Keratinocyte (primary cell): ENCODE results near the gene METRNL. TPM values are rescaled to one million over a fixed set of nuclear protein-coding genes. Genes with fewer than 3 reads are reported as not detected.
"Not testable (repeated sequence)": the region's sequence is repeated elsewhere in the genome, so short reads cannot be mapped to it uniquely, and the experiment has no call there.

Experiments used
- DNase-seq: peaks from one replicate; pipeline ENCODE4 v3.0.0-alpha.2; 2011; ENCODE audit warnings: low read depth, missing footprints, low spot score
- FAIRE-seq: peaks from 2 replicates; lab custom pipeline; 2011; peaks lifted over from hg19 to GRCh38; lab: Jason Lieb, UNC
- H2AFZ ChIP-seq: 2 replicates; pipeline ENCODE4 v1.6.0; 2012; ENCODE audit warnings: low read length, control low read depth, inconsistent platforms; ENCODE audit not compliant: control insufficient read depth
- H3K27ac ChIP-seq: 2 replicates; pipeline ENCODE4 v1.5.1; 2011; ENCODE audit warnings: low read length; ENCODE audit not compliant: control insufficient read depth, insufficient read depth
- H3K27me3 ChIP-seq: 3 replicates; pipeline ENCODE4 v1.6.0; 2011; ENCODE audit warnings: low read length; ENCODE audit not compliant: control insufficient read depth, insufficient read depth; ENCODE audit errors: extremely low read depth
- H3K36me3 ChIP-seq, 2 experiments: 2 replicates in 1 of 2; 3 replicates in 1 of 2; pipeline ENCODE4 v1.5.1; 2011; ENCODE audit warnings: low read length in 2 of 2, mild to moderate bottlenecking in 1 of 2; ENCODE audit not compliant: control insufficient read depth in 2 of 2, insufficient read depth in 2 of 2; ENCODE audit errors: extremely low read depth in 1 of 2
- H3K4me1 ChIP-seq: 3 replicates; pipeline ENCODE4 v1.5.1; 2011; ENCODE audit warnings: low read length; ENCODE audit not compliant: control insufficient read depth, insufficient read depth; ENCODE audit errors: extremely low read depth
- H3K4me2 ChIP-seq: 3 replicates; pipeline ENCODE4 v1.6.0; 2011; ENCODE audit warnings: low read depth, low read length; ENCODE audit not compliant: control insufficient read depth, insufficient read depth; ENCODE audit errors: extremely low read depth
- H3K4me3 ChIP-seq, 3 experiments: fragments of 200-600 bp in 1 of 3; sonication (generic) in 1 of 3; 2 replicates in 2 of 3; 3 replicates in 1 of 3; pipeline ENCODE4 v1.5.1; 2011 to 2016; ENCODE audit warnings: low read length in 3 of 3, mild to moderate bottlenecking in 3 of 3, control low read depth in 2 of 3, inconsistent platforms in 1 of 3, low read depth in 1 of 3, mixed read lengths in 1 of 3, mixed run types in 1 of 3, moderate library complexity in 1 of 3; ENCODE audit not compliant: control insufficient read depth in 2 of 3, insufficient read depth in 2 of 3; ENCODE audit errors: extremely low read depth in 1 of 3
- H3K79me2 ChIP-seq: 2 replicates; pipeline ENCODE4 v1.6.0; 2012; ENCODE audit warnings: low read length; ENCODE audit not compliant: control insufficient read depth, insufficient read depth
- H3K9ac ChIP-seq: 3 replicates; pipeline ENCODE4 v1.6.0; 2011; ENCODE audit warnings: low read length; ENCODE audit not compliant: control insufficient read depth, insufficient read depth; ENCODE audit errors: extremely low read depth
- H3K9me1 ChIP-seq: 3 replicates; pipeline ENCODE4 v1.6.0; 2011; ENCODE audit warnings: low read length; ENCODE audit not compliant: control insufficient read depth, insufficient read depth; ENCODE audit errors: extremely low read depth
- H3K9me3 ChIP-seq: 2 replicates; pipeline ENCODE4 v1.5.1; 2012; ENCODE audit warnings: low read depth, low read length; ENCODE audit not compliant: control insufficient read depth
- H4K20me1 ChIP-seq: 3 replicates; pipeline ENCODE4 v1.6.0; 2011; ENCODE audit warnings: low read length; ENCODE audit not compliant: control insufficient read depth, insufficient read depth; ENCODE audit errors: extremely low read depth
- CTCF ChIP-seq, 3 experiments: IDR thresholded peaks in 1 of 3; conservative IDR thresholded peaks in 1 of 3; optimal IDR thresholded peaks in 1 of 3; 2 replicates in 2 of 3; 3 replicates in 1 of 3; pipeline versions ENCODE3 to v1.5.1; 2011; ENCODE audit warnings: low read length in 3 of 3, mild to moderate bottlenecking in 3 of 3, moderate library complexity in 2 of 3, control low read depth in 1 of 3, inconsistent platforms in 1 of 3; ENCODE audit not compliant: insufficient read depth in 2 of 3; ENCODE audit errors: extremely low read depth in 1 of 3
- EZH2 ChIP-seq: IDR thresholded peaks from one replicate; pipeline ENCODE4 v1.6.1; 2012; ENCODE audit warnings: inconsistent platforms, mild to moderate bottlenecking, low read length, moderate library complexity
- dilution Hi-C: fragments of 300-500 bp; cut with MboI; formaldehyde crosslinking; loops from one replicate; pipeline ENCODE4 v1.7.0; 2020; ENCODE audit warnings: low sequenced_read_pairs; ENCODE audit not compliant: extremely low pct_ligation_motif_present
- polyA plus RNA-seq, 5 experiments: library from polyadenylated mRNA; depleted of rRNA in 3 of 5; stranded (reverse) in 3 of 5; stranded (forward) in 1 of 5; unstranded in 1 of 5; fragments of >200 nt; gene quantifications; 1 replicate in 1 of 5; 2 replicates in 3 of 5; 3 replicates in 1 of 5; pipeline versions ENCODE4 v1.2.1 to v1.2.3, GENCODE V29; 2011 to 2012; ENCODE audit warnings: missing spikeins in 2 of 5, low read depth in 1 of 5, low replicate concordance in 1 of 5

METRNL gene
- polyA plus RNA-seq, 1 donor (not counting 4 experiments of a cell fraction or from before 2014, with no cell fraction given): 3.1 TPM

GRCh38 chr17:83053739-83054451 is 25.5 kb upstream of the METRNL start:
- no peak for FAIRE-seq
- dilution Hi-C loops: no loop called here
- Histone ChIP-seq H3K4me2 (no peak overlapping the region), H2AFZ (no peak overlapping the region), H3K9me3 (no peaks in the 10 kb centered on the region), H3K4me1 (no peaks in the 10 kb centered on the region), H3K9ac (no peak overlapping the region), H3K79me2 (no peaks in the 10 kb centered on the region), H3K9me1 (no peaks in the 10 kb centered on the region), H4K20me1 (no peaks in the 10 kb centered on the region), H3K27me3 (peaks cover 6% of the 10 kb centered on the region), H3K36me3 (no peaks in the 10 kb centered on the region), H3K27ac (no peak overlapping the region), H3K4me3 (no peak overlapping the region)
- TF ChIP-seq CTCF (optimal IDR thresholded peaks at IDR 0.05 in 1 of 3, IDR thresholded peaks at IDR 0.05 in 1 of 3, conservative IDR thresholded peaks at IDR 0.05 in 1 of 3; ENCODE audit: extremely low read depth in 1 of 3, insufficient read depth in 2 of 3, low read length in 3 of 3) (no peak), EZH2 (no peak)
- no peak for DNase-seq

GRCh38 chr17:83054518-83055125 is 24.8 kb upstream of the METRNL start:
- Histone ChIP-seq H3K79me2 (no peaks in the 10 kb centered on the region), H3K4me1 (no peaks in the 10 kb centered on the region), H3K36me3 (no peaks in the 10 kb centered on the region), H3K27ac (no peak overlapping the region), H3K9me1 (no peaks in the 10 kb centered on the region), H4K20me1 (no peaks in the 10 kb centered on the region), H3K4me2 (no peak overlapping the region), H2AFZ (no peak overlapping the region), H3K27me3 (peaks cover 6% of the 10 kb centered on the region), H3K9me3 (no peaks in the 10 kb centered on the region), H3K4me3 (no peak overlapping the region), H3K9ac (no peak overlapping the region)
- TF ChIP-seq CTCF (optimal IDR thresholded peaks at IDR 0.05 in 1 of 3, IDR thresholded peaks at IDR 0.05 in 1 of 3, conservative IDR thresholded peaks at IDR 0.05 in 1 of 3; ENCODE audit: extremely low read depth in 1 of 3, insufficient read depth in 2 of 3, low read length in 3 of 3) (no peak), EZH2 (no peak)
- dilution Hi-C loops: no loop called here
- FAIRE-seq (no peak), DNase-seq (no peak)

GRCh38 chr17:83055176-83055575 is 24.2 kb upstream of the METRNL start:
- dilution Hi-C loops: not testable (repeated sequence)

More at GRCh38 chr17:83055176-83055575, 24.2 kb upstream of the METRNL start:
- H3K4me2 ChIP-seq, H3K9me1 ChIP-seq, H3K36me3 ChIP-seq, H3K9me3 ChIP-seq, H3K27me3 ChIP-seq, H3K27ac ChIP-seq, H3K4me1 ChIP-seq, H4K20me1 ChIP-seq, H2AFZ ChIP-seq, DNase-seq, H3K4me3 ChIP-seq, H3K9ac ChIP-seq, FAIRE-seq, H3K79me2 ChIP-seq: not testable (repeated sequence)
